Natural killer cell (primary cell): ENCODE results near the gene POMGNT2. TPM values are rescaled to one million over a fixed set of nuclear protein-coding genes. Genes with fewer than 3 reads are reported as not detected.

ENCODE experiments used
- ATAC-seq, 3 donors: fragments of 150-1000 bp in 2 of 3; fragments of 200-7000 bp in 1 of 3; cut with Tn5 transposase; 1 replicate in 1 of 3; 2 replicates in 2 of 3; pipeline ENCODE4 v1.10.0; 2021; ENCODE audit warnings: mild to moderate bottlenecking in 2 of 3, moderate library complexity in 2 of 3
- DNase-seq, 2 donors: peaks; one replicate each; pipeline versions ENCODE4 v3.0.0 to v3.0.0-alpha.2; 2013 to 2021; ENCODE audit warnings: mixed read lengths in 1 of 2
- H3K27ac ChIP-seq: one replicate; pipeline ENCODE4 v1.5.1; 2013; ENCODE audit warnings: mild to moderate bottlenecking, low read length
- H3K27me3 ChIP-seq: one replicate; pipeline ENCODE4 v1.6.1; 2013; ENCODE audit warnings: low read length; ENCODE audit not compliant: control insufficient read depth, insufficient read depth
- H3K36me3 ChIP-seq: one replicate; pipeline ENCODE4 v1.6.1; 2013; ENCODE audit warnings: low read length; ENCODE audit not compliant: control insufficient read depth, insufficient read depth
- H3K4me1 ChIP-seq: one replicate; pipeline ENCODE4 v1.6.1; 2013; ENCODE audit warnings: low read length; ENCODE audit not compliant: control insufficient read depth, insufficient read depth
- H3K4me3 ChIP-seq: one replicate; pipeline ENCODE4 v1.5.1; 2013; ENCODE audit warnings: low read length
- H3K9me3 ChIP-seq: one replicate; pipeline ENCODE4 v1.6.1; 2013; ENCODE audit warnings: low read length; ENCODE audit not compliant: control insufficient read depth, insufficient read depth
- H3K27ac Mint-ChIP-seq, 2 donors: one replicate each; pipeline ENCODE4 v1.8.0; 2022; ENCODE audit warnings: mild to moderate bottlenecking in 2 of 2, mixed read lengths in 2 of 2, moderate library complexity in 1 of 2
- H3K27me3 Mint-ChIP-seq, 2 donors: one replicate each; pipeline ENCODE4 v1.8.0; 2022; ENCODE audit warnings: low read depth in 2 of 2, mixed read lengths in 2 of 2
- H3K36me3 Mint-ChIP-seq: one replicate; pipeline ENCODE4 v1.8.0; 2022; ENCODE audit warnings: mixed read lengths
- H3K4me1 Mint-ChIP-seq, 2 donors: one replicate each; pipeline ENCODE4 v1.8.0; 2022; ENCODE audit warnings: mixed read lengths in 2 of 2
- H3K4me3 Mint-ChIP-seq: one replicate; pipeline ENCODE4 v1.8.0; 2022; ENCODE audit warnings: mild to moderate bottlenecking, moderate library complexity, mixed read lengths
- H3K9me3 Mint-ChIP-seq, 2 donors: one replicate each; pipeline ENCODE4 v1.8.0; 2022; ENCODE audit warnings: mixed read lengths in 2 of 2
- WGBS: methylation state at CpG from one replicate; pipeline ENCODE4 v1.1.7; 2013; ENCODE audit warnings: missing lambda C conversion rate; ENCODE audit not compliant: insufficient coverage; 5-methylcytosine and 5-hydroxymethylcytosine counted together
- intact Hi-C: fragments of 100-400 bp; cut with micrococcal nuclease; formaldehyde crosslinking; loops from one replicate; pipeline ENCODE4 v1.14.2; 2022
- total RNA-seq, 4 donors: library from RNA; stranded (reverse); fragments of 120-200 nt in 1 of 4; gene quantifications; one replicate each; pipeline versions ENCODE4 v1.2.3 to v1.2.4, GENCODE V29; 2013 to 2022
- TF ChIP-seq, protein P1 (sequence below): fragments of 200-600 bp; IDR thresholded peaks from one replicate; pipeline ENCODE4 v1.8.0; 2022; ENCODE audit warnings: antibody characterized with exemption

Gene POMGNT2
- total RNA-seq, 3 donors from 2014 or later (not counting 1 experiment from before 2014, with no cell fraction given), result 4.3 to 7.4 (median 6.6) TPM

- Mint-ChIP-seq H3K4me1 (peaks cover 12 to 32% of the 10 kb centered on the region in 2 donors), H3K36me3 (no peaks in the 10 kb centered on the region), H3K4me3 (no peak overlapping the region), H3K9me3 (no peaks in the 10 kb centered on the region), H3K27me3 (no peaks in the 10 kb centered on the region), H3K27ac (no peak overlapping the region)
- no peak overlapping the region for H3K27ac ChIP-seq
- peaks cover 12% of the 10 kb centered on the region for H3K4me1 ChIP-seq
- WGBS, result 95% methylated on average over 15 of the region's 15 CpGs
- no peak for ATAC-seq
- TF ChIP-seq, protein P1, sequence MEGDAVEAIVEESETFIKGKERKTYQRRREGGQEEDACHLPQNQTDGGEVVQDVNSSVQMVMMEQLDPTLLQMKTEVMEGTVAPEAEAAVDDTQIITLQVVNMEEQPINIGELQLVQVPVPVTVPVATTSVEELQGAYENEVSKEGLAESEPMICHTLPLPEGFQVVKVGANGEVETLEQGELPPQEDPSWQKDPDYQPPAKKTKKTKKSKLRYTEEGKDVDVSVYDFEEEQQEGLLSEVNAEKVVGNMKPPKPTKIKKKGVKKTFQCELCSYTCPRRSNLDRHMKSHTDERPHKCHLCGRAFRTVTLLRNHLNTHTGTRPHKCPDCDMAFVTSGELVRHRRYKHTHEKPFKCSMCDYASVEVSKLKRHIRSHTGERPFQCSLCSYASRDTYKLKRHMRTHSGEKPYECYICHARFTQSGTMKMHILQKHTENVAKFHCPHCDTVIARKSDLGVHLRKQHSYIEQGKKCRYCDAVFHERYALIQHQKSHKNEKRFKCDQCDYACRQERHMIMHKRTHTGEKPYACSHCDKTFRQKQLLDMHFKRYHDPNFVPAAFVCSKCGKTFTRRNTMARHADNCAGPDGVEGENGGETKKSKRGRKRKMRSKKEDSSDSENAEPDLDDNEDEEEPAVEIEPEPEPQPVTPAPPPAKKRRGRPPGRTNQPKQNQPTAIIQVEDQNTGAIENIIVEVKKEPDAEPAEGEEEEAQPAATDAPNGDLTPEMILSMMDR, result no peak
- no peaks in the 10 kb centered on the region for H3K36me3 ChIP-seq
- DNase-seq, result no peak
- H3K4me3 ChIP-seq, result no peak overlapping the region
- no peaks in the 10 kb centered on the region for H3K27me3 ChIP-seq
- H3K9me3 ChIP-seq, result no peaks in the 10 kb centered on the region
- intact Hi-C loops, result no loop called here
Measured at GRCh38 chr3:43030162-43030935, 75.5 kb downstream of the POMGNT2 start.

Other genes starting within 250 kb of the POMGNT2 start
- gene CYP8B1, start 230.2 kb downstream of the POMGNT2 start, total RNA-seq, result not detected
- gene ZNF662, start 199.9 kb downstream of the POMGNT2 start, total RNA-seq, result 1 to 10 TPM; 1.2 to 2.7 (median 1.7) TPM
- gene GASK1A, start 126.8 kb downstream of the POMGNT2 start, total RNA-seq, result under 1 TPM in 2 of 3 donors, not detected in 1; 0.12 to 0.34 TPM
- 100 to 1,000 TPM; 177 to 209 (median 186) TPM for gene SNRK, start 180.5 kb upstream of the POMGNT2 start, total RNA-seq